Type B pancreatic cell (in vitro differentiated cells): ENCODE results near the gene KMT2D. TPM values are rescaled to one million over a fixed set of nuclear protein-coding genes. Genes with fewer than 3 reads are reported as not detected.

ENCODE experiments used
- DNase-seq: peaks from one replicate; pipeline ENCODE4 v3.0.0; 2021; ENCODE audit warnings: mixed read lengths; ENCODE audit not compliant: unreplicated experiment; ENCODE audit errors: extremely low spot score
- H3K27ac Mint-ChIP-seq: 2 replicates; pipeline ENCODE4 v1.8.0; 2021; ENCODE audit warnings: mild to moderate bottlenecking, mixed read lengths
- H3K27me3 Mint-ChIP-seq: 2 replicates; pipeline ENCODE4 v1.8.0; 2021; ENCODE audit warnings: mixed read lengths
- H3K36me3 Mint-ChIP-seq: 2 replicates; pipeline ENCODE4 v1.8.0; 2021; ENCODE audit warnings: mixed read lengths
- H3K4me1 Mint-ChIP-seq: one replicate; pipeline ENCODE4 v1.8.0; 2021; ENCODE audit warnings: mixed read lengths; ENCODE audit not compliant: unreplicated experiment
- H3K4me3 Mint-ChIP-seq: 2 replicates; pipeline ENCODE4 v1.8.0; 2021; ENCODE audit warnings: mild to moderate bottlenecking, mixed read lengths
- H3K9me3 Mint-ChIP-seq: 2 replicates; pipeline ENCODE4 v1.8.0; 2021; ENCODE audit warnings: mixed read lengths
- CTCF ChIP-seq: fragments of 200-600 bp; sonication (generic); conservative IDR thresholded peaks from 2 replicates; pipeline ENCODE4 v1.5.0; 2021; ENCODE audit warnings: antibody characterized with exemption, mild to moderate bottlenecking
- total RNA-seq: library from RNA; stranded (reverse); gene quantifications from 2 replicates; pipeline ENCODE4 v1.2.1, GENCODE V29; 2021; ENCODE audit warnings: low replicate concordance

KMT2D gene
- total RNA-seq, 1 donor from 2014 or later, result 97.6 TPM

DNA sequence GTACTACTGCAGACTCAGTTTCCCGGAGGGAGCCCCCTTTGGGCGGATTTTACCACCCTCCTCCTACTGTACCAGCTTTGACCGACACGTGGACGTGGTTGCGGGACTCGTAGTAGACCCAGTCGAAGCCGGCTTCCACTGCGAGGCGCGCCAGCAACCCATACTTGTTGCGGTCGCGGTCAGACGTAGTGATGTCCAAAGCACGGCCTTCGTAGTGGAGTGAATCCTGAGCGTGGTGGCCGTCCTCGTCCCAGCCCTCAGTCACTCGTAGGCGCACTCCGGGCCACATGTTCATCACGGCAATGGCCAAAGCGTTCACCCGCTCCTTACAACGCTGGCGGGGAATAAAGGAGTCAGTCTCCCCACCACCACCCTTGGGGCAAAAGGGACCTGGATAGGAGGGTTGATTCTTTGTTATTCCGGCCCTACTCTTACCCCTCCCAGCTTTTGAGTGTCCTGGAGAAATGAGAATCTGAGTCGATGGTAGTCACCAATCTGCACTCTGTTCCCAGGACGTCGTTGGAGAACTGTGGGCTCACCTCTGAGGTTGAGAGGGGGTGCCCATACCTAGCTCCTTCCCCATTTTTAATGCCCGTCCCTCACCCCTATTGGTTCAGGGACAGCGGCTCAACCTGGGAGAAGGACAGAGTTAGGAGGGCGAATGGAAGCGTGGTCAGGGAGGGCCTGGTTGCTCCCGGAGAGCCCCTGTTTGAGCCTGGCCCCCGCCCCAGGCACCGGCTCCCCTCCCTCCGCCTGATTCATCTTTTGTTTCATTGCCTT is 30.7 kb upstream of the KMT2D start:
- Mint-ChIP-seq H3K27me3 (peaks cover 95% of the 10 kb centered on the region), H3K4me1 (peaks cover 9% of the 10 kb centered on the region), H3K27ac (no peak overlapping the region), H3K4me3 (peak overlapping the region; percentile 81), H3K9me3 (no peaks in the 10 kb centered on the region), H3K36me3 (peaks cover 5% of the 10 kb centered on the region)
- TF ChIP-seq CTCF, result no peak
- DNase-seq, result no peak

DNA sequence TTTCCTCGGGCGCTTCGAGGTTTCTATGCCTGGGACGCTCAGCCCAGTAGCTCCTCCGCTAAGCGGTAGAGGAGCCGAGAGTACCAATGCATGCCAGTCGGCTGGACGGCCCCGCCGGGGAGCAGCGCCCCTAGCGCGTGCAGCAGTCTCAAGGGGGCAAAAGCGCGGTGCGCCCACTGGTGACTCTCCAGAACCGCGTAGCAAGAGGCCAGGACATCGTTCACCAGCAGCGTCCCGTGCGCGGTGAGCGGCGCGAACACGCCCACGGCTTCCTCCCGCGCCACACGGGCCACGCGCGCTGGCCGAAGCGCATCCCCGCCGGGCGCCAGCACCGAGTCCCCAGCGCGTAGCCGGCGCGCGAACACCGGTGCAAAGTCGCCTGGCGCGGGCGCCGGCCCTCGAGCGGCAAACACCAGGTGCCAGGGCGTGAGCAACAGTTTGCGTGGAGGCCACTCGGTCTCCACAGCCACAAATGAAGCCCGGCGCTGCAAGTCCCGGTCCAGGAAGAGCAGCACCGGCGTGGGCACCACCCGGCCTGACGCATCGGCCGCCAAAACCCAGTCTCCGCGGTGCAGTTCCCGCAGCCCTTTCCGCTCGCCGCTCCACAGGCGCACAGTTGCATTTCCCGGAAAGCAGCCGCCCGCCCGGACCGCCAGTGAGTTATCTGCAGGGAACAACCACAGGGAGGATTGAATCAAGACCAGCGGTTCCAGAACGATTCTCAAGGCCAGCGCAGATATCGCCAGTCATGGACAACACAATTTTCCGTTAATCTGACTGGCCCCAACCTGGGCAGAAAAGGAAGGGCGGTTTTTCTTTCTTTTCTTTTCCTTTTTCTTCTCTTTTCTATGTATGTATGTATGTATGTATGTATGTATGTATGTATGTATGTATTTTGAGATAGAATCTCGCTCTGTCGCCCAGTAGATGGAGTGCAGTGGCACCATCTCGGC is 29.5 kb upstream of the KMT2D start:
- Mint-ChIP-seq H3K36me3 (no peaks in the 10 kb centered on the region), H3K4me3 (peak overlapping the region; percentile 77), H3K27ac (no peak overlapping the region), H3K9me3 (no peaks in the 10 kb centered on the region), H3K4me1 (peaks cover 8% of the 10 kb centered on the region), H3K27me3 (peaks cover 89% of the 10 kb centered on the region)
- TF ChIP-seq CTCF, result peak; percentile 50
- no peak for DNase-seq

DNA sequence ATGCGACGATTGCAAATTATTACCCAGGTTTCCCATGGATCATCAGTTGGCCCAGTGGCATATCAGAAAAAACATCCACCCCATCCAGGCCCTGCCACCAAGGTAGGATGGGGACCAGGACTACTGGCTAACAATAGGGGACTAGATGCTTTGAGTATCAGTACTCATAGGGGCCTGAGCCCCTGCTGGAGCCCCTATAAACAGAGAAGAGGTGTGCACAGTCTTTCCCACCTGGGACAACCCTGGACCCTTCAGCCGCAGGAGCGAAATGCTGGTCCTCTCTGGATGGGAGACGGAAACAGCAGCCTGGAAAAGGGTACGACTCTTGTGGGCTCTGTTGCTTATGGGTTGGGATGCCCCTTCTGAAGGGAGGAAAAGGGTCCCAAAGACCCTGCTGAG is 28.3 kb upstream of the KMT2D start:
- Mint-ChIP-seq H3K27ac (no peak overlapping the region), H3K4me3 (no peak overlapping the region), H3K36me3 (no peaks in the 10 kb centered on the region), H3K4me1 (peaks cover 4% of the 10 kb centered on the region), H3K9me3 (no peaks in the 10 kb centered on the region), H3K27me3 (peaks cover 83% of the 10 kb centered on the region)
- TF ChIP-seq CTCF, result no peak
- DNase-seq, result no peak

GRCh38 chr12:49088150-49088931 is 27.7 kb upstream of the KMT2D start:
- H3K27ac Mint-ChIP-seq, result no peak overlapping the region
- H3K27me3 Mint-ChIP-seq, result peaks cover 77% of the 10 kb centered on the region
- H3K36me3 Mint-ChIP-seq, result no peaks in the 10 kb centered on the region
- peaks cover 4% of the 10 kb centered on the region for H3K4me1 Mint-ChIP-seq
- no peaks in the 10 kb centered on the region for H3K9me3 Mint-ChIP-seq
- DNase-seq, result peak; percentile 76
- peak; percentile 94 for TF ChIP-seq CTCF
- peak overlapping the region; percentile 67 for H3K4me3 Mint-ChIP-seq

DNA sequence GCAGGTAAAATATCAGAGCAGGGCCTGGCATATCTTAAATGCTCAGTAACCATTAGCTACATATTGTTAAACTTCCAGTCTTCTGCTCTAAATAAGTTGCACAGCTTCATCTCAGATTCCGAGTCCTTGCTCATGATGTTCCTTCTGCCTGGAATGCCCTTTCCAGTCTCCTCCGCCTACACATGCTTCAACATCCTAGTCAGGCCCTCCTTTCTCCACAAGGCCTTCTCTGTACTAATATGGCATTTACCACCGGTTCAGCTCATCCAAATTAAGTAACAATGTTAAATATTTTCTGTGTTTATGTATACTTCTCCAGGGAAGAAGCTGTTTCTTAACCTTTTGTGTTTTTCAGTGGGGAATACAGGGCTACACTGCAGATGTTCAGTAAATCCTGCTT is 25.5 kb upstream of the KMT2D start:
- no peak overlapping the region for H3K4me3 Mint-ChIP-seq
- H3K4me1 Mint-ChIP-seq, result no peaks in the 10 kb centered on the region

More for the DNA sequence above, 25.5 kb upstream of the KMT2D start:
- Mint-ChIP-seq H3K27me3 (peaks cover 64% of the 10 kb centered on the region), H3K9me3 (no peaks in the 10 kb centered on the region), H3K36me3 (no peaks in the 10 kb centered on the region), H3K27ac (no peak overlapping the region)
- no peak for DNase-seq
- no peak for TF ChIP-seq CTCF
